CD4-positive, alpha-beta T cell (primary cell): ENCODE results near the gene SLC43A1. TPM values are rescaled to one million over a fixed set of nuclear protein-coding genes. Genes with fewer than 3 reads are reported as not detected.

ENCODE experiments used
- ATAC-seq: fragments of 200-7000 bp; cut with Tn5 transposase; one replicate; pipeline ENCODE4 v1.10.0; 2022; ENCODE audit warnings: mild to moderate bottlenecking; ENCODE audit not compliant: poor library complexity
- CTCF ChIA-PET: fragments of 350-600 bp; sonication (Branson Sonifier 250); formaldehyde crosslinking; loops from one replicate; lab custom pipeline; 2021; ENCODE audit warnings: antibody characterized with exemption, inconsistent platforms; lab: Charles Lee
- POLR2A ChIA-PET: fragments of 350-600 bp; sonication (Branson Sonifier 250); formaldehyde crosslinking; loops from one replicate; lab custom pipeline; 2021; ENCODE audit warnings: antibody characterized with exemption, inconsistent platforms; lab: Charles Lee
- DNase-seq, 14 experiments: peaks; one replicate each; pipeline ENCODE4 v3.0.0-alpha.2; 2013 to 2020; ENCODE audit warnings: mixed read lengths in 2 of 14
- H3K27ac ChIP-seq, 2 donors: one replicate each; pipeline versions ENCODE4 v1.5.1 to v1.7.0; 2013; ENCODE audit warnings: low read length in 2 of 2, low read depth in 1 of 2, mild to moderate bottlenecking in 1 of 2
- H3K27me3 ChIP-seq, 2 experiments: 1 replicate in 1 of 2; 2 replicates in 1 of 2; pipeline versions ENCODE4 v1.6.1 to v1.7.0; 2013; ENCODE audit warnings: low read length in 2 of 2, control low read depth in 1 of 2, mild to moderate bottlenecking in 1 of 2, moderate library complexity in 1 of 2; ENCODE audit not compliant: insufficient read depth in 2 of 2, control insufficient read depth in 1 of 2
- H3K36me3 ChIP-seq: one replicate; pipeline ENCODE4 v1.6.1; 2013; ENCODE audit warnings: low read length, control low read depth; ENCODE audit not compliant: insufficient read depth
- H3K4me1 ChIP-seq: one replicate; pipeline ENCODE4 v1.6.1; 2013; ENCODE audit warnings: low read length, control low read depth; ENCODE audit not compliant: insufficient read depth
- H3K4me3 ChIP-seq: one replicate; pipeline ENCODE4 v1.5.1; 2013; ENCODE audit warnings: mild to moderate bottlenecking, low read length, moderate library complexity
- H3K9me3 ChIP-seq, 2 experiments: 1 replicate in 1 of 2; 2 replicates in 1 of 2; pipeline versions ENCODE4 v1.6.1 to v1.7.0; 2013; ENCODE audit warnings: low read length in 2 of 2, mild to moderate bottlenecking in 2 of 2, control low read depth in 1 of 2, moderate library complexity in 1 of 2; ENCODE audit not compliant: control insufficient read depth in 1 of 2, insufficient read depth in 1 of 2
- H3K27ac Mint-ChIP-seq: one replicate; pipeline ENCODE4 v1.8.0; 2020; ENCODE audit warnings: mixed read lengths
- H3K27me3 Mint-ChIP-seq: one replicate; pipeline ENCODE4 v1.8.0; 2021; ENCODE audit warnings: mixed read lengths
- H3K36me3 Mint-ChIP-seq: one replicate; pipeline ENCODE4 v1.8.0; 2021; ENCODE audit warnings: low read depth, mixed read lengths
- H3K4me1 Mint-ChIP-seq: one replicate; pipeline ENCODE4 v1.8.0; 2021; ENCODE audit warnings: low read depth, mixed read lengths
- H3K4me3 Mint-ChIP-seq: one replicate; pipeline ENCODE4 v1.8.0; 2020; ENCODE audit warnings: mild to moderate bottlenecking, mixed read lengths
- H3K9me3 Mint-ChIP-seq: one replicate; pipeline ENCODE4 v1.8.0; 2020; ENCODE audit warnings: mixed read lengths
- CTCF ChIP-seq: fragments of 200-600 bp; IDR thresholded peaks from one replicate; pipeline ENCODE4 v1.8.0; 2022; ENCODE audit warnings: antibody characterized with exemption, mild to moderate bottlenecking
- intact Hi-C, 2 experiments: fragments of 100-400 bp; cut with DNase I in 1 of 2; cut with micrococcal nuclease in 1 of 2; formaldehyde crosslinking; loops; one replicate each; pipeline versions ENCODE4 v1.15.1 to v1.9.0; 2023 to 2025; cut with DNase I, micrococcal nuclease
- total RNA-seq, 174 experiments: library from RNA in 2 of 174; stranded (reverse) in 2 of 174; gene quantifications; one replicate each; pipeline ENCODE4 v1.2.3 and lab custom pipeline; 2021 to 2026

Gene SLC43A1
- total RNA-seq, 2 experiments from 2014 or later: 3.1 to 4.2 TPM

GRCh38 chr11:57527056-57527631 lies 11.6 kb upstream of the SLC43A1 start:
- Mint-ChIP-seq H3K27ac (peak overlapping the region; percentile 47), H3K4me1 (peaks cover 25% of the 10 kb centered on the region), H3K4me3 (peak overlapping the region; percentile 5), H3K36me3 (peaks cover 5% of the 10 kb centered on the region), H3K9me3 (no peaks in the 10 kb centered on the region), H3K27me3 (no peaks in the 10 kb centered on the region)
- Histone ChIP-seq H3K9me3 (no peaks in the 10 kb centered on the region), H3K4me1 (peaks cover 24% of the 10 kb centered on the region), H3K4me3 (no peak overlapping the region), H3K27ac (no peak overlapping the region), H3K36me3 (peaks cover 11% of the 10 kb centered on the region), H3K27me3 (no peaks in the 10 kb centered on the region)
- no peak for ATAC-seq
- DNase-seq: peak; percentile 54 to 86 (median 73)
- ChIA-PET POLR2A (interaction anchor here (0.9 to 4.8 kb wide), 6 partner anchors 10 to 118 kb away, joined by 3 to 28 read pairs (median 3); partner anchors contain the start of gene SLC43A1), CTCF (interaction anchor here (0.7 to 9.3 kb wide), 15 partner anchors 12 to 273 kb away, joined by 3 to 130 read pairs (median 4); partner anchors contain the start of genes SLC43A1 and UBE2L6)
- intact Hi-C loops: loop anchor here (1.0 to 2.0 kb wide), 5 partner anchors 34 to 182 kb away; partner anchors contain the start of gene YPEL4 (in 1 of the 2)
- TF ChIP-seq CTCF: peak; percentile 96

- Mint-ChIP-seq H3K4me1 (peaks cover 11% of the 10 kb centered on the region), H3K4me3 (no peak overlapping the region), H3K9me3 (no peaks in the 10 kb centered on the region), H3K27ac (no peak overlapping the region), H3K27me3 (no peaks in the 10 kb centered on the region), H3K36me3 (peaks cover under 1% of the 10 kb centered on the region)
- Histone ChIP-seq H3K36me3 (peaks cover 5% of the 10 kb centered on the region), H3K27ac (no peak overlapping the region), H3K9me3 (no peaks in the 10 kb centered on the region), H3K4me1 (peaks cover 5% of the 10 kb centered on the region), H3K4me3 (no peak overlapping the region), H3K27me3 (no peaks in the 10 kb centered on the region)
- ChIA-PET POLR2A (interaction anchor here (1.6 to 4.8 kb wide), 2 partner anchors 8 to 31 kb away, joined by 7 to 28 read pairs; partner anchors contain the start of gene SLC43A1), CTCF (interaction anchor here (9.3 kb wide), 1 partner anchor 30 kb away, joined by 130 read pairs; no protein-coding TSS in a partner anchor)
- no peak for TF ChIP-seq CTCF
- intact Hi-C loops: no loop called here
- ATAC-seq: no peak
- DNase-seq: no peak
Measured at GRCh38 chr11:57523419-57523818, 7.9 kb upstream of the SLC43A1 start.

GRCh38 chr11:57521116-57521515 lies 5.6 kb upstream of the SLC43A1 start:
- Histone ChIP-seq H3K4me3 (no peak overlapping the region), H3K36me3 (no peaks in the 10 kb centered on the region), H3K9me3 (no peaks in the 10 kb centered on the region), H3K27me3 (no peaks in the 10 kb centered on the region), H3K4me1 (peaks cover 1% of the 10 kb centered on the region), H3K27ac (no peak overlapping the region)
- TF ChIP-seq CTCF: no peak
- intact Hi-C loops: no loop called here
- no peaks in the 10 kb centered on the region for H3K27me3 Mint-ChIP-seq
- ChIA-PET CTCF (no interaction called here), POLR2A (no interaction called here)
- H3K9me3 Mint-ChIP-seq: no peaks in the 10 kb centered on the region
- no peak overlapping the region for H3K27ac Mint-ChIP-seq
- DNase-seq (no peak), ATAC-seq (no peak)
- H3K4me3 Mint-ChIP-seq: no peak overlapping the region
- no peaks in the 10 kb centered on the region for H3K36me3 Mint-ChIP-seq
- H3K4me1 Mint-ChIP-seq: no peaks in the 10 kb centered on the region
